Keratinocyte (primary cell): ENCODE results near the gene COL13A1. TPM values are rescaled to one million over a fixed set of nuclear protein-coding genes. Genes with fewer than 3 reads are reported as not detected.

Source experiments
- DNase-seq: peaks from one replicate; pipeline ENCODE4 v3.0.0-alpha.2; 2011; ENCODE audit warnings: low read depth, missing footprints, low spot score
- FAIRE-seq: peaks from 2 replicates; lab custom pipeline; 2011; peaks lifted over from hg19 to GRCh38; lab: Jason Lieb, UNC
- H2AFZ ChIP-seq: 2 replicates; pipeline ENCODE4 v1.6.0; 2012; ENCODE audit warnings: low read length, control low read depth, inconsistent platforms; ENCODE audit not compliant: control insufficient read depth
- H3K27ac ChIP-seq: 2 replicates; pipeline ENCODE4 v1.5.1; 2011; ENCODE audit warnings: low read length; ENCODE audit not compliant: control insufficient read depth, insufficient read depth
- H3K27me3 ChIP-seq: 3 replicates; pipeline ENCODE4 v1.6.0; 2011; ENCODE audit warnings: low read length; ENCODE audit not compliant: control insufficient read depth, insufficient read depth; ENCODE audit errors: extremely low read depth
- H3K36me3 ChIP-seq, 2 experiments: 2 replicates in 1 of 2; 3 replicates in 1 of 2; pipeline ENCODE4 v1.5.1; 2011; ENCODE audit warnings: low read length in 2 of 2, mild to moderate bottlenecking in 1 of 2; ENCODE audit not compliant: control insufficient read depth in 2 of 2, insufficient read depth in 2 of 2; ENCODE audit errors: extremely low read depth in 1 of 2
- H3K4me1 ChIP-seq: 3 replicates; pipeline ENCODE4 v1.5.1; 2011; ENCODE audit warnings: low read length; ENCODE audit not compliant: control insufficient read depth, insufficient read depth; ENCODE audit errors: extremely low read depth
- H3K4me2 ChIP-seq: 3 replicates; pipeline ENCODE4 v1.6.0; 2011; ENCODE audit warnings: low read depth, low read length; ENCODE audit not compliant: control insufficient read depth, insufficient read depth; ENCODE audit errors: extremely low read depth
- H3K4me3 ChIP-seq, 3 experiments: fragments of 200-600 bp in 1 of 3; sonication (generic) in 1 of 3; 2 replicates in 2 of 3; 3 replicates in 1 of 3; pipeline ENCODE4 v1.5.1; 2011 to 2016; ENCODE audit warnings: low read length in 3 of 3, mild to moderate bottlenecking in 3 of 3, control low read depth in 2 of 3, inconsistent platforms in 1 of 3, low read depth in 1 of 3, mixed read lengths in 1 of 3, mixed run types in 1 of 3, moderate library complexity in 1 of 3; ENCODE audit not compliant: control insufficient read depth in 2 of 3, insufficient read depth in 2 of 3; ENCODE audit errors: extremely low read depth in 1 of 3
- H3K79me2 ChIP-seq: 2 replicates; pipeline ENCODE4 v1.6.0; 2012; ENCODE audit warnings: low read length; ENCODE audit not compliant: control insufficient read depth, insufficient read depth
- H3K9ac ChIP-seq: 3 replicates; pipeline ENCODE4 v1.6.0; 2011; ENCODE audit warnings: low read length; ENCODE audit not compliant: control insufficient read depth, insufficient read depth; ENCODE audit errors: extremely low read depth
- H3K9me1 ChIP-seq: 3 replicates; pipeline ENCODE4 v1.6.0; 2011; ENCODE audit warnings: low read length; ENCODE audit not compliant: control insufficient read depth, insufficient read depth; ENCODE audit errors: extremely low read depth
- H3K9me3 ChIP-seq: 2 replicates; pipeline ENCODE4 v1.5.1; 2012; ENCODE audit warnings: low read depth, low read length; ENCODE audit not compliant: control insufficient read depth
- H4K20me1 ChIP-seq: 3 replicates; pipeline ENCODE4 v1.6.0; 2011; ENCODE audit warnings: low read length; ENCODE audit not compliant: control insufficient read depth, insufficient read depth; ENCODE audit errors: extremely low read depth
- CTCF ChIP-seq, 3 experiments: IDR thresholded peaks in 1 of 3; conservative IDR thresholded peaks in 1 of 3; optimal IDR thresholded peaks in 1 of 3; 2 replicates in 2 of 3; 3 replicates in 1 of 3; pipeline versions ENCODE3 to v1.5.1; 2011; ENCODE audit warnings: low read length in 3 of 3, mild to moderate bottlenecking in 3 of 3, moderate library complexity in 2 of 3, control low read depth in 1 of 3, inconsistent platforms in 1 of 3; ENCODE audit not compliant: insufficient read depth in 2 of 3; ENCODE audit errors: extremely low read depth in 1 of 3
- EZH2 ChIP-seq: IDR thresholded peaks from one replicate; pipeline ENCODE4 v1.6.1; 2012; ENCODE audit warnings: inconsistent platforms, mild to moderate bottlenecking, low read length, moderate library complexity
- dilution Hi-C: fragments of 300-500 bp; cut with MboI; formaldehyde crosslinking; loops from one replicate; pipeline ENCODE4 v1.7.0; 2020; ENCODE audit warnings: low sequenced_read_pairs; ENCODE audit not compliant: extremely low pct_ligation_motif_present
- polyA plus RNA-seq, 5 experiments: library from polyadenylated mRNA; depleted of rRNA in 3 of 5; stranded (reverse) in 3 of 5; stranded (forward) in 1 of 5; unstranded in 1 of 5; fragments of >200 nt; gene quantifications; 1 replicate in 1 of 5; 2 replicates in 3 of 5; 3 replicates in 1 of 5; pipeline versions ENCODE4 v1.2.1 to v1.2.3, GENCODE V29; 2011 to 2012; ENCODE audit warnings: missing spikeins in 2 of 5, low read depth in 1 of 5, low replicate concordance in 1 of 5

The COL13A1 gene
- polyA plus RNA-seq, 1 donor (not counting 4 experiments of a cell fraction or from before 2014, with no cell fraction given): 1.5 TPM

- peaks cover 60% of the 10 kb centered on the region for H3K4me1 ChIP-seq
- FAIRE-seq (peak; percentile 26), DNase-seq (no peak)
- H3K27ac ChIP-seq: no peak overlapping the region
- peak overlapping the region; percentile 47 for H3K4me2 ChIP-seq
- H3K79me2 ChIP-seq: no peaks in the 10 kb centered on the region
- no peaks in the 10 kb centered on the region for H3K9me1 ChIP-seq
- TF ChIP-seq EZH2 (no peak), CTCF (optimal IDR thresholded peaks at IDR 0.05 in 1 of 3, IDR thresholded peaks at IDR 0.05 in 1 of 3, conservative IDR thresholded peaks at IDR 0.05 in 1 of 3; ENCODE audit: extremely low read depth in 1 of 3, insufficient read depth in 2 of 3, low read length in 3 of 3) (no peak)
- H4K20me1 ChIP-seq: no peaks in the 10 kb centered on the region
- no peaks in the 10 kb centered on the region for H3K27me3 ChIP-seq
- H2AFZ ChIP-seq: no peak overlapping the region
- H3K9ac ChIP-seq: no peak overlapping the region
- dilution Hi-C loops: no loop called here
- H3K36me3 ChIP-seq: no peaks in the 10 kb centered on the region
- no peak overlapping the region for H3K4me3 ChIP-seq
- H3K9me3 ChIP-seq: no peaks in the 10 kb centered on the region
Measured at GRCh38 chr10:69868821-69869220, 67.1 kb downstream of the COL13A1 start.

- peaks cover 60% of the 10 kb centered on the region for H3K4me1 ChIP-seq
- H3K27ac ChIP-seq: no peak overlapping the region
- H3K9ac ChIP-seq: no peak overlapping the region
- no peaks in the 10 kb centered on the region for H3K9me1 ChIP-seq
- dilution Hi-C loops: no loop called here
- no peaks in the 10 kb centered on the region for H4K20me1 ChIP-seq
- H3K9me3 ChIP-seq: no peaks in the 10 kb centered on the region
- no peak overlapping the region for H3K4me3 ChIP-seq
- no peak overlapping the region for H2AFZ ChIP-seq
- H3K27me3 ChIP-seq: no peaks in the 10 kb centered on the region
- FAIRE-seq: peak; percentile 83
- H3K4me2 ChIP-seq: peak overlapping the region; percentile 47
- TF ChIP-seq CTCF (optimal IDR thresholded peaks at IDR 0.05 in 1 of 3, IDR thresholded peaks at IDR 0.05 in 1 of 3, conservative IDR thresholded peaks at IDR 0.05 in 1 of 3; ENCODE audit: extremely low read depth in 1 of 3, insufficient read depth in 2 of 3, low read length in 3 of 3) (no peak), EZH2 (no peak)
- DNase-seq: no peak
- no peaks in the 10 kb centered on the region for H3K79me2 ChIP-seq
- H3K36me3 ChIP-seq: no peaks in the 10 kb centered on the region
Measured at GRCh38 chr10:69869291-69869961, 67.7 kb downstream of the COL13A1 start.
